Measurements from ENCODE around the gene MPZL1. TPM values are rescaled to one million over a fixed set of nuclear protein-coding genes. Genes with fewer than 3 reads are reported as not detected.
"Not testable (repeated sequence)": the region's sequence is repeated elsewhere in the genome, so short reads cannot be mapped to it uniquely, and the experiment has no call there.

Gene MPZL1
- total RNA-seq, 2 experiments from 2014 or later: 48.9 to 61.9 TPM

- peaks cover 17% of the 10 kb centered on the region for H3K4me1 ChIP-seq (ENCODE audit: insufficient read depth, low read length, poor library complexity, severe bottlenecking)
- intact Hi-C loops (cut with micrococcal nuclease; ENCODE audit: unreplicated experiment): loop anchor here (5.0 to 10.0 kb wide), 3 partner anchors 245 to 345 kb away; no protein-coding TSS in a partner anchor
- 0 out of 2 replicates have a peak, but pooled peaks cover 4% of the 10 kb centered on the region for H3K9me3 ChIP-seq (ENCODE audit: low read length)
- CTCF ChIA-PET (ENCODE audit: unreplicated experiment): no interaction called here
- no TSS peak for BruUV-seq (replicated peaks)
- H3K27ac ChIP-seq (ENCODE audit: low read depth, low read length, poor library complexity, severe bottlenecking): no peak overlapping the region
- H3K4me2 ChIP-seq (ENCODE audit: low read length): no peak overlapping the region
- no peak for TF ChIP-seq EZH2phosphoT487 (IDR thresholded peaks at IDR 0.05; ENCODE audit: borderline replicate concordance, low read depth, low read length)
- no peaks in the 10 kb centered on the region for H3K79me2 ChIP-seq (ENCODE audit: insufficient read depth, low read depth, low read length)
- no peak overlapping the region for H2AFZ ChIP-seq (ENCODE audit: low read length)
- H3K36me3 ChIP-seq (ENCODE audit: insufficient read depth, low read length): no peaks in the 10 kb centered on the region
- DNase-seq (ENCODE audit: low spot score): no peak
- H4K20me1 ChIP-seq (ENCODE audit: insufficient read depth, low read length): no peaks in the 10 kb centered on the region
- POLR2A ChIA-PET: interaction anchor here (0.5 to 0.9 kb wide), 2 partner anchors 97 to 202 kb away, joined by 3 read pairs; no protein-coding TSS in a partner anchor
- H3K9me2 ChIP-seq (ENCODE audit: insufficient read depth, low read length): no peaks in the 10 kb centered on the region
- no peak overlapping the region for H3K4me3 ChIP-seq (ENCODE audit: low read depth, low read length, poor library complexity, severe bottlenecking)
These were observed 80.5 kb downstream of the MPZL1 start for GRCh38 chr1:167802235-167802634.

GRCh38 chr1:167803358-167804207 lies 81.8 kb downstream of the MPZL1 start:
- ChIA-PET CTCF (ENCODE audit: unreplicated experiment) (no interaction called here), POLR2A (interaction anchor here (1.0 kb wide), 1 partner anchor 12 kb away, joined by 6 read pairs; no protein-coding TSS in a partner anchor)
- BruUV-seq (replicated peaks): no TSS peak
- peak; percentile 98 for TF ChIP-seq CTCF (conservative IDR thresholded peaks at IDR 0.05; ENCODE audit: low read length)
- TF ChIP-seq EZH2phosphoT487 (IDR thresholded peaks at IDR 0.05; ENCODE audit: borderline replicate concordance, low read depth, low read length): no peak
- Histone ChIP-seq H3K4me2 (ENCODE audit: low read length) (peak overlapping the region; percentile 41; the same call in 1 of the 2 replicates), H3K9me3 (ENCODE audit: low read length) (0 out of 2 replicates have a peak, but pooled peaks cover 4% of the 10 kb centered on the region), H3K4me1 (ENCODE audit: insufficient read depth, low read length, poor library complexity, severe bottlenecking) (peaks cover 17% of the 10 kb centered on the region), H2AFZ (ENCODE audit: low read length) (no peak overlapping the region; the same call in 1 of the 2 replicates), H3K79me2 (ENCODE audit: insufficient read depth, low read depth, low read length) (no peaks in the 10 kb centered on the region), H3K9me2 (ENCODE audit: insufficient read depth, low read length) (no peaks in the 10 kb centered on the region), H3K27ac (ENCODE audit: low read depth, low read length, poor library complexity, severe bottlenecking) (no peak overlapping the region), H3K36me3 (ENCODE audit: insufficient read depth, low read length) (no peaks in the 10 kb centered on the region), H4K20me1 (ENCODE audit: insufficient read depth, low read length) (no peaks in the 10 kb centered on the region), H3K4me3 (ENCODE audit: low read depth, low read length, poor library complexity, severe bottlenecking) (no peak overlapping the region)
- intact Hi-C loops (cut with micrococcal nuclease; ENCODE audit: unreplicated experiment): loop anchor here (1.0 to 10.0 kb wide), 6 partner anchors 82 to 346 kb away; partner anchors contain the start of gene MPZL1
- peak; percentile 96 for DNase-seq (ENCODE audit: low spot score)

DNA sequence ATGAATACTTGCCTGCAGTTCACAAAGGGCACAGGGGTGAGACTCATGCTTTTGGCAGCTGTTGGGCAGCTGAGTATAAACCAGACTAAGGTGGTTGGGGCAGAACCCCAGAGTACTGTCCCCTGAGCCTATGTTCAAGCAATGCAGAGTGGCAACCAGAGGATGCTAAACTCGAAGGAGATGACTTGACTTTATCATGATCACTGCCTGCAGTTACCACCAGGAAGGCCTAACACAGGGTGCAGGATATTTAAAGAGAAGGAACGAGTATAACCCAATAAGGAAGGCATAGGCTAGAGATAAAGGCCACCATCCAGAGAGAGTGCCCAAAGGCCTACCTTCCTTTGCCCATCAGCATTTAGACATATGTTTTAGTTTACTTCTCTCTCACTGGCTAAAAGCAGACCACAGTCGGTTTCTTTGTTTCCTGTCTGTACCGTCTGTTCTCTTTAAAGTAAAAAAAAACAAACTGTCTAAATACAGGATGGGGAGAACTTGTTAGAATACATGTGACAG lies 83.3 kb downstream of the MPZL1 start:
- H3K9me3 ChIP-seq (ENCODE audit: low read length): 0 out of 2 replicates have a peak, but pooled peaks cover 4% of the 10 kb centered on the region
- H3K4me2 ChIP-seq (ENCODE audit: low read length): peak overlapping the region; percentile 18
- peaks cover 17% of the 10 kb centered on the region for H3K4me1 ChIP-seq (ENCODE audit: insufficient read depth, low read length, poor library complexity, severe bottlenecking)
- DNase-seq (ENCODE audit: low spot score): peak; percentile 37
- TF ChIP-seq EZH2phosphoT487 (IDR thresholded peaks at IDR 0.05; ENCODE audit: borderline replicate concordance, low read depth, low read length) (no peak), CTCF (conservative IDR thresholded peaks at IDR 0.05; ENCODE audit: low read length) (no peak)
- no TSS peak for BruUV-seq (replicated peaks)
- H3K36me3 ChIP-seq (ENCODE audit: insufficient read depth, low read length): no peaks in the 10 kb centered on the region
- no peaks in the 10 kb centered on the region for H3K9me2 ChIP-seq (ENCODE audit: insufficient read depth, low read length)
- H3K4me3 ChIP-seq (ENCODE audit: low read depth, low read length, poor library complexity, severe bottlenecking): peak overlapping the region; percentile 9
- CTCF ChIA-PET (ENCODE audit: unreplicated experiment): no interaction called here
- no peak overlapping the region for H3K27ac ChIP-seq (ENCODE audit: low read depth, low read length, poor library complexity, severe bottlenecking)
- H3K79me2 ChIP-seq (ENCODE audit: insufficient read depth, low read depth, low read length): no peaks in the 10 kb centered on the region
- POLR2A ChIA-PET: no interaction called here
- intact Hi-C loops (cut with micrococcal nuclease; ENCODE audit: unreplicated experiment): loop anchor here (10.0 kb wide), 1 partner anchor 280 kb away; no protein-coding TSS in a partner anchor
- H2AFZ ChIP-seq (ENCODE audit: low read length): peak overlapping the region; percentile 71
- H4K20me1 ChIP-seq (ENCODE audit: insufficient read depth, low read length): no peaks in the 10 kb centered on the region

DNA sequence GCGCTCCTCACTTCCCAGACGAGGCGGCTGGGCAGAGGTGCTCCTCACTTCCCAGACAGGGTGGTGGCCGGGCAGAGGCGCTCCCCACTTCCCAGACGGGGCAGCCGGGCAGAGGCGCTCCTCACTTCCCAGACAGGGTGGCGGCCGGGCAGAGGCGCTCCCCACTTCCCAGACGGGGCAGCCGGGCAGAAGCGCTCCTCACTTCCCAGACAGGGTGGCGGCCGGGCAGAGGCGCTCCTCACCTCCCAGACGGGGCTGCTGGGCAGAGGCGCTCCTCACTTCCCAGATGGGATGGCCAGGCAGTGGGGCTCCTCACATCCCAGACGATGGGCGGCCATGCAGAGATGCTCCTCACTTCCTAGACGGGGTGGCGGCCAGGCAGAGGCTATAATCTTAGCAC lies 84.5 kb downstream of the MPZL1 start:
- H4K20me1 ChIP-seq (ENCODE audit: insufficient read depth, low read length); H3K9me2 ChIP-seq (ENCODE audit: insufficient read depth, low read length); H2AFZ ChIP-seq (ENCODE audit: low read length); POLR2A ChIA-PET; CTCF ChIA-PET (ENCODE audit: unreplicated experiment); H3K36me3 ChIP-seq (ENCODE audit: insufficient read depth, low read length); H3K4me3 ChIP-seq (ENCODE audit: low read depth, low read length, poor library complexity, severe bottlenecking); H3K9me3 ChIP-seq (ENCODE audit: low read length); H3K27ac ChIP-seq (ENCODE audit: low read depth, low read length, poor library complexity, severe bottlenecking); BruUV-seq (replicated peaks); H3K4me2 ChIP-seq (ENCODE audit: low read length); H3K79me2 ChIP-seq (ENCODE audit: insufficient read depth, low read depth, low read length); DNase-seq (ENCODE audit: low spot score): not testable (repeated sequence)
- intact Hi-C loops (cut with micrococcal nuclease; ENCODE audit: unreplicated experiment): loop anchor here (10.0 kb wide), 1 partner anchor 279 kb away; no protein-coding TSS in a partner anchor
- H3K4me1 ChIP-seq (ENCODE audit: insufficient read depth, low read length, poor library complexity, severe bottlenecking): peaks cover 17% of the 10 kb centered on the region
